H9 (cell line): Measurements from ENCODE around the gene HSDL2. TPM values are rescaled to one million over a fixed set of nuclear protein-coding genes. Genes with fewer than 3 reads are reported as not detected.

Source experiments
- DNase-seq: peaks from one replicate; pipeline ENCODE4 v3.0.0-alpha.2; 2017
- H2AFZ ChIP-seq: one replicate; pipeline ENCODE4 v1.6.1; 2013; ENCODE audit warnings: mild to moderate bottlenecking, low read length, control low read depth, moderate library complexity
- H2AK5ac ChIP-seq: 2 replicates; pipeline ENCODE4 v1.6.1; 2013; ENCODE audit warnings: low read length, control low read depth, mixed read lengths; ENCODE audit not compliant: insufficient read length
- H2BK120ac ChIP-seq: one replicate; pipeline ENCODE4 v1.6.1; 2013; ENCODE audit warnings: low read depth, mild to moderate bottlenecking, low read length, control low read depth, inconsistent platforms; ENCODE audit not compliant: poor library complexity, severe bottlenecking
- H2BK12ac ChIP-seq: 2 replicates; pipeline ENCODE4 v1.6.1; 2013; ENCODE audit warnings: low read length, control low read depth, mixed read lengths, low read depth; ENCODE audit not compliant: insufficient read length
- H2BK15ac ChIP-seq: 2 replicates; pipeline ENCODE4 v1.6.1; 2013; ENCODE audit warnings: low read depth, low read length, control low read depth
- H2BK20ac ChIP-seq: one replicate; pipeline ENCODE4 v1.6.1; 2013; ENCODE audit warnings: low read depth, mild to moderate bottlenecking, low read length, control low read depth, inconsistent platforms; ENCODE audit not compliant: poor library complexity, severe bottlenecking
- H2BK5ac ChIP-seq: 2 replicates; pipeline ENCODE4 v1.6.1; 2013; ENCODE audit warnings: low read length, control low read depth, mixed read lengths; ENCODE audit not compliant: insufficient read length
- H3K14ac ChIP-seq: 2 replicates; pipeline ENCODE4 v1.6.1; 2013; ENCODE audit warnings: low read length, control low read depth; ENCODE audit not compliant: insufficient read depth
- H3K18ac ChIP-seq: 2 replicates; pipeline ENCODE4 v1.6.1; 2013; ENCODE audit warnings: low read depth, mild to moderate bottlenecking, mixed read lengths, low read length, control low read depth; ENCODE audit not compliant: insufficient read length
- H3K23ac ChIP-seq: 2 replicates; pipeline ENCODE4 v1.6.1; 2013; ENCODE audit warnings: low read length, control low read depth, mixed read lengths, low read depth; ENCODE audit not compliant: insufficient read length
- H3K23me2 ChIP-seq: 2 replicates; pipeline ENCODE4 v1.6.1; 2013; ENCODE audit warnings: low read depth, mild to moderate bottlenecking, mixed read lengths, low read length, control low read depth; ENCODE audit not compliant: insufficient read length, poor library complexity, severe bottlenecking
- H3K27ac ChIP-seq: 2 replicates; pipeline ENCODE4 v1.5.1; 2013; ENCODE audit warnings: low read length, control low read depth, mixed read lengths, low read depth; ENCODE audit not compliant: insufficient read length
- H3K27me3 ChIP-seq: 2 replicates; pipeline ENCODE4 v1.6.1; 2013; ENCODE audit warnings: low read length, control low read depth, inconsistent platforms; ENCODE audit not compliant: insufficient read depth
- H3K4ac ChIP-seq: 2 replicates; pipeline ENCODE4 v1.6.1; 2013; ENCODE audit warnings: low read depth, mild to moderate bottlenecking, control low read depth, inconsistent platforms, low read length, moderate library complexity
- H3K4me1 ChIP-seq: 2 replicates; pipeline ENCODE4 v1.6.1; 2013; ENCODE audit warnings: low read length, control low read depth, inconsistent platforms; ENCODE audit not compliant: insufficient read depth
- H3K4me2 ChIP-seq: 2 replicates; pipeline ENCODE4 v1.6.1; 2013; ENCODE audit warnings: low read length, control low read depth, mixed read lengths; ENCODE audit not compliant: insufficient read length, insufficient read depth
- H3K56ac ChIP-seq: 2 replicates; pipeline ENCODE4 v1.6.1; 2013; ENCODE audit warnings: low read depth, mild to moderate bottlenecking, mixed read lengths, low read length, control low read depth; ENCODE audit not compliant: insufficient read length
- H3K79me1 ChIP-seq: 2 replicates; pipeline ENCODE4 v1.6.1; 2013; ENCODE audit warnings: low read depth, mild to moderate bottlenecking, moderate library complexity, low read length, control low read depth, inconsistent platforms; ENCODE audit not compliant: insufficient read depth, poor library complexity, severe bottlenecking
- H3K79me2 ChIP-seq: 2 replicates; pipeline ENCODE4 v1.6.1; 2013; ENCODE audit warnings: low read length, control low read depth, inconsistent platforms; ENCODE audit not compliant: insufficient read depth
- H3K9ac ChIP-seq: 2 replicates; pipeline ENCODE4 v1.6.1; 2013; ENCODE audit warnings: low read length, control low read depth, mixed read lengths; ENCODE audit not compliant: insufficient read length; ENCODE audit errors: extremely low read depth
- H3K9me3 ChIP-seq: one replicate; pipeline ENCODE4 v1.6.1; 2013; ENCODE audit warnings: low read depth, low read length, inconsistent platforms; ENCODE audit not compliant: control insufficient read depth
- H3T11ph ChIP-seq: one replicate; pipeline ENCODE4 v1.6.1; 2013; ENCODE audit warnings: mild to moderate bottlenecking, low read length, control low read depth, inconsistent platforms
- H4K20me1 ChIP-seq: one replicate; pipeline ENCODE4 v1.6.1; 2013; ENCODE audit not compliant: control insufficient read depth, insufficient read length, insufficient read depth
- H4K5ac ChIP-seq: 2 replicates; pipeline ENCODE4 v1.6.1; 2013; ENCODE audit warnings: low read depth, mild to moderate bottlenecking, mixed read lengths, low read length, control low read depth; ENCODE audit not compliant: insufficient read length
- H4K8ac ChIP-seq: replicated peaks from 2 replicates; pipeline ENCODE4 v1.6.1; 2013; ENCODE audit warnings: low read length, control low read depth, mixed read lengths, low read depth; ENCODE audit not compliant: insufficient read length
- H4K91ac ChIP-seq: 2 replicates; pipeline ENCODE4 v1.6.1; 2013; ENCODE audit warnings: low read depth, mild to moderate bottlenecking, moderate library complexity, mixed read lengths, low read length, control low read depth; ENCODE audit not compliant: insufficient read length
- H3K27ac Mint-ChIP-seq, 3 experiments: 2 replicates in 2 of 3; 3 replicates in 1 of 3; pipeline ENCODE4 v1.8.0; 2020 to 2021; ENCODE audit warnings: mixed read lengths in 3 of 3, mild to moderate bottlenecking in 1 of 3, moderate library complexity in 1 of 3
- H3K27me3 Mint-ChIP-seq: 2 replicates; pipeline ENCODE4 v1.8.0; 2021; ENCODE audit warnings: low read depth, mild to moderate bottlenecking, moderate library complexity, mixed read lengths
- H3K36me3 Mint-ChIP-seq, 3 experiments: 2 replicates in 2 of 3; 3 replicates in 1 of 3; pipeline ENCODE4 v1.8.0; 2020 to 2021; ENCODE audit warnings: low read depth in 3 of 3, mixed read lengths in 3 of 3; ENCODE audit not compliant: insufficient read depth in 1 of 3
- H3K4me1 Mint-ChIP-seq, 2 experiments: 2 replicates each; pipeline ENCODE4 v1.8.0; 2020; ENCODE audit warnings: mixed read lengths in 2 of 2
- H3K4me3 Mint-ChIP-seq, 2 experiments: 2 replicates in 1 of 2; 3 replicates in 1 of 2; pipeline ENCODE4 v1.8.0; 2020 to 2021; ENCODE audit warnings: mild to moderate bottlenecking in 2 of 2, mixed read lengths in 2 of 2, moderate library complexity in 1 of 2
- H3K9me3 Mint-ChIP-seq, 2 experiments: 2 replicates in 1 of 2; 3 replicates in 1 of 2; pipeline ENCODE4 v1.8.0; 2020; ENCODE audit warnings: mild to moderate bottlenecking in 2 of 2, mixed read lengths in 2 of 2, moderate library complexity in 1 of 2
- CTCF ChIP-seq: fragments of 200-600 bp; sonication (generic); conservative IDR thresholded peaks from 3 replicates; pipeline ENCODE4 v1.8.0; 2021; ENCODE audit warnings: antibody characterized with exemption, mild to moderate bottlenecking
- WGBS: extraction: QIAGEN DNeasy Blood & Tissue Kit; methylation state at CpG from one replicate; pipeline ENCODE4 v1.1.7; 2013; ENCODE audit warnings: missing lambda C conversion rate, low lambda C conversion rate, mixed read lengths; ENCODE audit not compliant: insufficient read length; ENCODE audit errors: extremely low coverage; 5-methylcytosine and 5-hydroxymethylcytosine counted together
- total RNA-seq: library from RNA; stranded (reverse); gene quantifications from 2 replicates; pipeline ENCODE4 v1.2.1, GENCODE V29; 2021

The HSDL2 gene
- total RNA-seq, 1 experiment from 2014 or later = 16.6 TPM

- H3K27ac ChIP-seq = no peak overlapping the region
- no peaks in the 10 kb centered on the region for H3K9me3 ChIP-seq
- H2BK12ac ChIP-seq = no peak overlapping the region
- H3K79me2 ChIP-seq = no peaks in the 10 kb centered on the region
- no peak for DNase-seq
- H3K18ac ChIP-seq = no peak overlapping the region
- H3K27ac Mint-ChIP-seq = no peak overlapping the region; a peak in 1 of 7 replicates
- no peak overlapping the region for H4K91ac ChIP-seq
- no peaks in the 10 kb centered on the region for H3K23me2 ChIP-seq
- no peak overlapping the region for H2AK5ac ChIP-seq
- H3K14ac ChIP-seq = no peak overlapping the region
- no peak overlapping the region for H2BK20ac ChIP-seq
- peaks cover 4 to 31% (median 16%) of the 10 kb centered on the region in 3 experiments; a peak in 5 of 7 replicates for H3K36me3 Mint-ChIP-seq
- H3K4me2 ChIP-seq = no peak overlapping the region
- no peaks in the 10 kb centered on the region for H3K4me1 ChIP-seq
- H3K27me3 Mint-ChIP-seq = no peaks in the 10 kb centered on the region; the same call in 1 of the 2 replicates
- H2BK120ac ChIP-seq = no peak overlapping the region
- H4K5ac ChIP-seq = no peak overlapping the region
- H3K4me1 Mint-ChIP-seq = peaks cover 8 to 15% of the 10 kb centered on the region in 2 experiments
- no peak for TF ChIP-seq CTCF
- no peak overlapping the region for H3K9ac ChIP-seq
- H3K4ac ChIP-seq = no peak overlapping the region
- no peak overlapping the region for H4K8ac ChIP-seq
- no peaks in the 10 kb centered on the region for H3K79me1 ChIP-seq
- H3K9me3 Mint-ChIP-seq = no peaks in the 10 kb centered on the region
- H3K23ac ChIP-seq = no peak overlapping the region
- no peak overlapping the region for H2BK5ac ChIP-seq
- H2BK15ac ChIP-seq = no peak overlapping the region
- H3K56ac ChIP-seq = no peak overlapping the region
- H4K20me1 ChIP-seq = no peaks in the 10 kb centered on the region
- no peaks in the 10 kb centered on the region for H3K27me3 ChIP-seq
- no peak overlapping the region for H2AFZ ChIP-seq
- H3K4me3 Mint-ChIP-seq = no peak overlapping the region
- no CpG with 5 or more reads among the region's 4 CpGs for WGBS
- H3T11ph ChIP-seq = no peak overlapping the region
Observed at GRCh38 chr9:112408819-112409218, 28.9 kb downstream of the HSDL2 start.
